ENCODE results near the gene RXRA.

DNA sequence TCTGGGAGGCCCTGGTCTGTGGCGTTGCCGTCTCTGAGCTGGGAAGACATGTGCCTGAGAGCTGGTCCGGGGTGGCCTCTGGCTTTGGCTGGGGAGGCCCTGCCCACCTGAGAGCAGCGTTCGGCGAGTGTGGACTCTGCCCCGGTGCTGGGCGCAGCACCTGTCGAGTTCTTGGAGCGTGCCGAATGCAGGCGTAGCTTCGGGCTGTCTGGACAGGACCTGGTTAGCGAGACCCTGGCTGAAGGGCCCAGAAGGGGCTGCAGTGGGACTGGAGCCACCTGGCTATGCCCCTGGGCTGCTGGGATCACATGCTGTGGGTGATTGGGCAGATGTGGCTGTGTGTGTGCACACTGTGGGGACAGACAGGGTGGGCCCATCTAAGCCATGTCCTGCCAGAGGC lies 56.5 kb downstream of the RXRA start:
- TF ChIP-seq, protein P1, sequence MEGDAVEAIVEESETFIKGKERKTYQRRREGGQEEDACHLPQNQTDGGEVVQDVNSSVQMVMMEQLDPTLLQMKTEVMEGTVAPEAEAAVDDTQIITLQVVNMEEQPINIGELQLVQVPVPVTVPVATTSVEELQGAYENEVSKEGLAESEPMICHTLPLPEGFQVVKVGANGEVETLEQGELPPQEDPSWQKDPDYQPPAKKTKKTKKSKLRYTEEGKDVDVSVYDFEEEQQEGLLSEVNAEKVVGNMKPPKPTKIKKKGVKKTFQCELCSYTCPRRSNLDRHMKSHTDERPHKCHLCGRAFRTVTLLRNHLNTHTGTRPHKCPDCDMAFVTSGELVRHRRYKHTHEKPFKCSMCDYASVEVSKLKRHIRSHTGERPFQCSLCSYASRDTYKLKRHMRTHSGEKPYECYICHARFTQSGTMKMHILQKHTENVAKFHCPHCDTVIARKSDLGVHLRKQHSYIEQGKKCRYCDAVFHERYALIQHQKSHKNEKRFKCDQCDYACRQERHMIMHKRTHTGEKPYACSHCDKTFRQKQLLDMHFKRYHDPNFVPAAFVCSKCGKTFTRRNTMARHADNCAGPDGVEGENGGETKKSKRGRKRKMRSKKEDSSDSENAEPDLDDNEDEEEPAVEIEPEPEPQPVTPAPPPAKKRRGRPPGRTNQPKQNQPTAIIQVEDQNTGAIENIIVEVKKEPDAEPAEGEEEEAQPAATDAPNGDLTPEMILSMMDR (IDR thresholded peaks at IDR 0.05; ENCODE audit: poor library complexity, severe bottlenecking), result no peak
- TF ChIP-seq EZH2 (IDR thresholded peaks at IDR 0.05; ENCODE audit: borderline replicate concordance, insufficient read depth, low read length, poor library complexity, severe bottlenecking) (no peak), EP300 (conservative IDR thresholded peaks at IDR 0.05; ENCODE audit: poor library complexity, severe bottlenecking) (no peak), MXI1 (conservative IDR thresholded peaks at IDR 0.05; ENCODE audit: poor library complexity, severe bottlenecking) (no peak), SMC3 (conservative IDR thresholded peaks at IDR 0.05; ENCODE audit: poor library complexity) (no peak), RAD21 (conservative IDR thresholded peaks at IDR 0.05) (no peak)
